Activated naive CD8-positive, alpha-beta T cell treated with anti-CD3 and anti-CD28 coated beads, Interleukin-2, amount 50 U/mL, for 16 hours (primary cell): ENCODE data around the gene C5orf52.
"Not testable (repeated sequence)": the region's sequence is repeated elsewhere in the genome, so short reads cannot be mapped to it uniquely, and the experiment has no call there.

ENCODE experiments used
- DNase-seq: peaks from one replicate; pipeline ENCODE4 v3.0.0-alpha.2; 2020; ENCODE audit warnings: low read depth, low spot score

C5orf52 gene

GRCh38 chr5:157677931-157678330 is 6.6 kb downstream of the C5orf52 start:
- DNase-seq: no peak

GRCh38 chr5:157679801-157680200 is 8.5 kb downstream of the C5orf52 start:
- no peak for DNase-seq

- DNase-seq: no peak
Measured at GRCh38 chr5:157680239-157680638, 8.9 kb downstream of the C5orf52 start.

- no peak for DNase-seq
Measured at GRCh38 chr5:157681048-157681447, 9.7 kb downstream of the C5orf52 start.

GRCh38 chr5:157682257-157682656 is 10.9 kb downstream of the C5orf52 start:
- DNase-seq: no peak

- not testable (repeated sequence) for DNase-seq
Measured at GRCh38 chr5:157686276-157687197, 15.2 kb downstream of the C5orf52 start.

GRCh38 chr5:157687198-157687554 is 15.8 kb downstream of the C5orf52 start:
- no peak for DNase-seq

- no peak for DNase-seq
Measured at GRCh38 chr5:157689942-157690689, 18.8 kb downstream of the C5orf52 start.

GRCh38 chr5:157690690-157691433 is 19.5 kb downstream of the C5orf52 start:
- no peak for DNase-seq

GRCh38 chr5:157693816-157694215 is 22.5 kb downstream of the C5orf52 start:
- not testable (repeated sequence) for DNase-seq

GRCh38 chr5:157696154-157696553 is 24.8 kb downstream of the C5orf52 start:
- not testable (repeated sequence) for DNase-seq

- DNase-seq: not testable (repeated sequence)
Measured at GRCh38 chr5:157698674-157699073, 27.3 kb downstream of the C5orf52 start.

GRCh38 chr5:157703736-157704135 is 32.4 kb downstream of the C5orf52 start:
- DNase-seq: no peak

GRCh38 chr5:157708866-157709265 is 37.5 kb downstream of the C5orf52 start:
- no peak for DNase-seq

GRCh38 chr5:157709346-157709745 is 38.0 kb downstream of the C5orf52 start:
- no peak for DNase-seq

- DNase-seq: no peak
Measured at GRCh38 chr5:157710431-157710830, 39.1 kb downstream of the C5orf52 start.

- DNase-seq: no peak
Measured at GRCh38 chr5:157710882-157711281, 39.5 kb downstream of the C5orf52 start.

GRCh38 chr5:157713830-157714595 is 42.7 kb downstream of the C5orf52 start:
- DNase-seq: no peak

- DNase-seq: no peak
Measured at GRCh38 chr5:157714596-157714864, 43.2 kb downstream of the C5orf52 start.

GRCh38 chr5:157718519-157718918 is 47.2 kb downstream of the C5orf52 start:
- DNase-seq: no peak

GRCh38 chr5:157719245-157719644 is 47.9 kb downstream of the C5orf52 start:
- DNase-seq: no peak

GRCh38 chr5:157721159-157721558 is 49.8 kb downstream of the C5orf52 start:
- no peak for DNase-seq
